Tongue (tissue), 2 donors: ENCODE data around the gene CRAT. TPM values are rescaled to one million over a fixed set of nuclear protein-coding genes. Genes with fewer than 3 reads are reported as not detected.

Experiments
- DNase-seq: peaks from one replicate; pipeline ENCODE4 v3.0.0-alpha.2; 2015
- total RNA-seq: library from RNA; depleted of rRNA; stranded (reverse); fragments of >200 nt; gene quantifications from one replicate; pipeline ENCODE4 v1.2.3, GENCODE V29; 2014

The CRAT gene
- total RNA-seq, 1 donor from 2014 or later = 51.5 TPM

- DNase-seq = no peak
Observed at GRCh38 chr9:129089246-129089645, 21.3 kb downstream of the CRAT start.

GRCh38 chr9:129084087-129084486, 26.5 kb downstream of the CRAT start:
- DNase-seq = no peak

GRCh38 chr9:129081388-129081904, 29.1 kb downstream of the CRAT start:
- DNase-seq = no peak

GRCh38 chr9:129080601-129081387, 29.8 kb downstream of the CRAT start, which contains the start of gene DOLPP1:
Gene DOLPP1, plus strand, starts transcription at chr9:129081111. Its CDS starts 21 bp downstream, at chr9:129081132.
- peak; percentile 100 for DNase-seq

GRCh38 chr9:129080298-129080600, 30.3 kb downstream of the CRAT start:
- no peak for DNase-seq

GRCh38 chr9:129079829-129080228, 30.8 kb downstream of the CRAT start:
- no peak for DNase-seq

- no peak for DNase-seq
Observed at GRCh38 chr9:129078691-129079503, 31.7 kb downstream of the CRAT start.

GRCh38 chr9:129077236-129077635, 33.4 kb downstream of the CRAT start:
- no peak for DNase-seq

- DNase-seq = no peak
Observed at GRCh38 chr9:129076640-129077037, 34.0 kb downstream of the CRAT start.

- no peak for DNase-seq
Observed at GRCh38 chr9:129075996-129076639, 34.5 kb downstream of the CRAT start.

GRCh38 chr9:129074106-129074505, 36.5 kb downstream of the CRAT start:
- no peak for DNase-seq

GRCh38 chr9:129073404-129073803, 37.2 kb downstream of the CRAT start:
- no peak for DNase-seq

- no peak for DNase-seq
Observed at GRCh38 chr9:129072171-129072570, 38.4 kb downstream of the CRAT start.

GRCh38 chr9:129071526-129072126, 39.0 kb downstream of the CRAT start:
- no peak for DNase-seq

GRCh38 chr9:129070696-129071525, 39.7 kb downstream of the CRAT start:
- no peak for DNase-seq

GRCh38 chr9:129069862-129070641, 40.5 kb downstream of the CRAT start:
- DNase-seq = no peak

GRCh38 chr9:129068990-129069861, 41.4 kb downstream of the CRAT start:
- peak; percentile 62 for DNase-seq

GRCh38 chr9:129068110-129068509, 42.5 kb downstream of the CRAT start:
- no peak for DNase-seq

- DNase-seq = no peak
Observed at GRCh38 chr9:129064499-129064908, 46.1 kb downstream of the CRAT start.

- DNase-seq = no peak
Observed at GRCh38 chr9:129063061-129063460, 47.5 kb downstream of the CRAT start.
